HG02571 (cell line): ENCODE data around the gene CSTPP1.
"Not testable (repeated sequence)": the region's sequence is repeated elsewhere in the genome, so short reads cannot be mapped to it uniquely, and the experiment has no call there.

ENCODE experiments used
- ATAC-seq: cut with Tn5 transposase; IDR thresholded peaks from one replicate; pipeline ENCODE4 v1.9.1; 2021; ENCODE audit warnings: mild to moderate bottlenecking, moderate library complexity; ENCODE audit not compliant: unreplicated experiment

The CSTPP1 gene

GRCh38 chr11:47034091-47034490 lies 97.5 kb downstream of the CSTPP1 start:
- no peak for ATAC-seq

GRCh38 chr11:47035108-47035507 lies 98.5 kb downstream of the CSTPP1 start:
- ATAC-seq, result no peak

DNA sequence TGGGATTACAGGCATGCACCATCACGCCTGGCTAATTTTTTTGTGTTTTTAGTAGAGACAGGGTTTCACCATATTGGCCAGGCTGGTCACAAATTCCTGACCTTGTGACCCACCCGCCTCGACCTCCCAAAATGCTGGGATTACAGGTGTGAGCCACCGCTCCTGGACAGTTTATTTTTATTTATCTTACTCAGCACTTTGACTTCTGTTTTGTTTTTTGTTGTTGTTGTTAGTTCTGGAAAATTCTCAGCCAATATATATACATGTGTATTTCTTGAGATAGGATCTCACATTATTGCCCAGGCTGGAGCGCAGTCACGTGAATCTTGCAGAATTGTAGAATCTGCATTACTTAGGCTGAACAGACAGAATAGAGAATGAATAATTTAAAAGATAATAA lies 107.6 kb downstream of the CSTPP1 start:
- no peak for ATAC-seq

DNA sequence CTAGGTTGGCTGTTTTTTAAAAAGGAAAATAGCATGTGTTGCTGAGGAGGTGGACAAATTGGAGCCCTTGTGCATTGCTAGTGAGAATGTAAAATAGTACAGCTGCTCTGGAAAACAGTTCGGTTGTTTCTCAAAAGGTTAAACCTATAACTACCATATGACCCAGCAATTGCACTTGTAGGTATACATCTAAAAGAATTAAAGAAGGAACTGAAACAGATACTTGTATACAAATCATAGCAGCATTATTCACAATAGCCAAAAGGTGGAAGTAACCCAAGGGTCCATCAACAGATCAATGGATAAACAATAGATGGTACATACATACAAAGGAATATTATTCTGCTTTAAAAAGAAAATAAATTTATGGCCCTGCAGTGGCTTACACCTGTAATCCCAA lies 111.4 kb downstream of the CSTPP1 start:
- no peak for ATAC-seq

GRCh38 chr11:47050284-47050683 lies 113.7 kb downstream of the CSTPP1 start:
- ATAC-seq, result no peak

DNA sequence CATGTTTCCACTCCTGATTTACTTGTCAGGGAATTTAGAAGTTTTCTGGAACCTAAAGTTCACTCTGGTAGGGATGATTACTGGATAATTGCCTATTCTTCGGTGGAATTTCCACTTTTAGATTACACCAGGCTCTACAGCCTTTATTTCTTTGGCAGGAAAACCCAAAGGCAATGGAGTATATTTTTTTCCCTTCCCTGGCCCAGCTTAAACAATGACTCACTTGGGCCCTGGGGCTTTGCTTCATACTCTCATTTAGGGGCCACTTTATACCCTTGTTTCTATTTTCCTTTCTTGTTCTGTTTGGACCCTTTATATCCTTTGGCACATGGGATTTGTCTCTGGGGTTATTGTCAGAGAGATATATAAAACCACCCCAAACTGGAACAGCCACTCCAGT lies 114.7 kb downstream of the CSTPP1 start:
- ATAC-seq, result no peak

- ATAC-seq, result no peak
Observed at GRCh38 chr11:47052165-47052564, 115.6 kb downstream of the CSTPP1 start.

DNA sequence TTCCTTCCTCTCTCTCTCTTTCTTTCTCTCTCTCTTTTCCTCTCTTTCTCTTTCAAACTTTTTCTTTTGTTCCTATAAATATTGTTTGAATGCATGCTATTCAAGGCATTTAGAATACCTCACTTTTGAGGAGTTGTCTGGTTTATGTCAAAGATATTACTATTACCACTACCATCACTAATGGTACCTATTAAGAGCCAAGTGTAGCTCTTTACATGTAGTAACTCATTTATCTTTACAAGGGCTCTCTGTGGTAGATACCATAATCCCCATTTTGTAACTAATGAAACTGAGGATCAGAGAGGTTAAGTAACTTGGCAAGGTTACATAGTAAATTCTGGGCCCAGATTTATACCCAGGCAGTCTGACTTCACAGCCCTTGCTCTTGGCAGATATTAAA lies 116.0 kb downstream of the CSTPP1 start:
- ATAC-seq, result no peak

DNA sequence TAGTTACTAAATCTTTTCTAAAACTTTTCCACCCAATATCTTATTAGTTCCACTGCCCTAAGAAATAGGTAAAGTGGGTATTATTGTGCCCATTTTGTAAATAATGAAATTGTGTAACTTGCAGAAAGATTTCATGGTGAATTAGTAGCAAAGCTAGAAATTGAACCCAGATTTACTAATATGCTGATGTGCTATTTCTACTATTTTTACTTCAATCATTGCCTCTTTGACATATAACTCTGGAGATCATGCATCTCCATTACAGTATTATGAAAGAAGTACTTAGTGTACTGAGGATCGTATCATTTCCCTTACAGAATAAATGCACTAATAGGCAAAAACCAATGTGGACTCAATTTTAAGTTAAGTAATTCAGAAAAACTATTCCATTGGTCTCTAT lies 119.0 kb downstream of the CSTPP1 start:
- ATAC-seq, result no peak

GRCh38 chr11:47056261-47056915 lies 119.8 kb downstream of the CSTPP1 start:
- ATAC-seq, result no peak

DNA sequence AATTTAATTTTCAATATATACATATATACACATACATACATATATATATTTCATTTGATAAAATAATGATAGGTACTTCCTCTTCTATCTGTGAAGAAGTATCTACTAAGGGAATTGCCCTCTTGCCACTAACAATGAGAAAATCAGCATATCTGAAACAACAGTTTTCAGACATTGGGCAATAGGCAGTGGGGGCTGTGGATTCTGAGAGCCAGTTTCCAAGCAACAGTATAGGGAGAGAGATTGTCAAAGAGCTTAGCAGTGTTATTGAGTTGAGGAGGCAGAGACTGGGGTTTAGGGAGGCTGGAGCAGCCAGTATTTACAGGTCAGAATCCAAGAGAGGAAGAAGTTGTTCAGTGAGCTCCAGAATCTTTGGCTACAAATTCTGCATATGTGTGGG lies 120.8 kb downstream of the CSTPP1 start:
- no peak for ATAC-seq

- no peak for ATAC-seq
Observed at GRCh38 chr11:47060807-47061206, 124.2 kb downstream of the CSTPP1 start.

- no peak for ATAC-seq
Observed at GRCh38 chr11:47061429-47062178, 125.0 kb downstream of the CSTPP1 start.

GRCh38 chr11:47062736-47063135 lies 126.2 kb downstream of the CSTPP1 start:
- ATAC-seq, result no peak

GRCh38 chr11:47067401-47067800 lies 130.8 kb downstream of the CSTPP1 start:
- ATAC-seq, result no peak

DNA sequence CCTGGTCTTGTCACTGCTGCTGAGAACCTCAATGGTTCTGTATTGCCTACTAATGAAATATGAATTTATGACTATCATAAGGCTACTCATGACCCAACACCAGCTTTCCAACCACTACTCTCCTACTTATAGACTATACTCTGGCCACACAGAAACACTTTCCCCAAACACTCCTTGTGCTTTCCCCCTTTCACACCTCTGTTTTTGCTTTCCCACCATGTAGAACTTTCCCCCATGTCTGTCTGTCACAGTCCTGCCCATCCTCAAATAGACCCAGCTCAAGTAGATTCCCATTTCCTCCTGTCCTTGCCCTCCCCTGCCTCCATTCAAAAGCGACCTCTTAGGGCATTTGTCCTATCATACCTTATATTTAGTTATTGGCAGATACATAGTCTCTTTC lies 134.2 kb downstream of the CSTPP1 start:
- ATAC-seq, result no peak

DNA sequence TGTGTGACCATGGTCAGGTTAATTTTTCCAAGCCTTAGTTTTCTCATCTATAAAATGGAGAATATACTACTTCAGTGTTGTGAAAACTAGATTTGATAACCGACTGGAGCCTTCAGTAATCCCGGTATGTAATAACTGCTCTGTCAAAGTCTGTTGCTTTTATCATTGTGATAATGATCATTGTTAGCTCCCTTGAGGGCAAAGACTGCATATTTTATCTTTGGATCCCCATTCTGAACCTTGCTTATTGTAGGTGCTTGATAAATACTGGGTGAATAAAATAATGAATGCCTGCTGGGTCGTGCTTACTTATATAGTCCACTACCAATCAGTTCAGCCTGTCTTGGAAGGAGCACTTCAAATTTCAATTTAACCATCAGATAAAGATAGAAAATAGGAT lies 134.8 kb downstream of the CSTPP1 start:
- ATAC-seq, result no peak

DNA sequence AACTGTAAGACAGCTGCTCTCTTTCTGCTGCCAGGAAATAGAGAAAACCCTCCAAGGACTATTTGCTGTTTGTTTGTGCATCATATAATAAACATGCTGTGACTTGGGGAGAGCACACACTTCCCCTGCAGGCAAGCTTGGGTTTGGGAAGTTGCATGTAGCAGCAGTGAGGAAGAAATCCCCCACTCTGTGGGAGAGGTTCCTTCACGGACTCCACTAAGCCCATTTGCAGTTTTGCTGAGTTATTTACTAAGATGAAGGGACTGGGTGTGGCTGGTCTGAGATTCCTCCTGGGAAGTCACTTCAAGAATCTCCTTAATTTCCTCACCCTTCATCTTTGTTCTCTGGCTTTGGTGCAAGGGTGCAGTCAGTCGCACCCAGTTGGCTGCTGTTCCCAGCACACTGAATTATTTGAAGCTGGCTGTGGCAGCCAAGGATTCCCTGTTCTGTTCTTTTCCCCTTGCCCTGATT lies 135.3 kb downstream of the CSTPP1 start:
- ATAC-seq, result no peak

GRCh38 chr11:47078751-47079521 lies 142.4 kb downstream of the CSTPP1 start:
- no peak for ATAC-seq

DNA sequence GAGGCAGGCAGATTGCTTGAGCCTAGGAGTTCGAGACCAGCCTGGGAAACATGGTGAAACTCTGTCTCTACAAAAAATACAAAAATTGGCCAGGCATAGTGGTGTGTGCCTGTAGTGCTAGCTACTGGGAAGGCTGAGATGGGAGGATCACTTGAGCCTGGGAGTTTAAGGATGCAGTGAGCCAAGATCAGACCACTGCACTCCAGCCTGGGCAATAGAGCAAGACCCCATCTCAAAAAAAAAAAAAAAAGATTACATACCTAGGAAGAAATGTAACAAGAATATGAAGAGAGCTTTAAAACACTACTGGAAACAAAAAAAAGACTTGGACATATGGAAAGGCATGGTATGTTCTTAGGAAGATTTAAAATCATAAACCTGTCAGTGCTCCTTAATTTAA lies 144.2 kb downstream of the CSTPP1 start:
- ATAC-seq, result not testable (repeated sequence)

GRCh38 chr11:47083913-47084312 lies 147.4 kb downstream of the CSTPP1 start:
- ATAC-seq, result no peak

DNA sequence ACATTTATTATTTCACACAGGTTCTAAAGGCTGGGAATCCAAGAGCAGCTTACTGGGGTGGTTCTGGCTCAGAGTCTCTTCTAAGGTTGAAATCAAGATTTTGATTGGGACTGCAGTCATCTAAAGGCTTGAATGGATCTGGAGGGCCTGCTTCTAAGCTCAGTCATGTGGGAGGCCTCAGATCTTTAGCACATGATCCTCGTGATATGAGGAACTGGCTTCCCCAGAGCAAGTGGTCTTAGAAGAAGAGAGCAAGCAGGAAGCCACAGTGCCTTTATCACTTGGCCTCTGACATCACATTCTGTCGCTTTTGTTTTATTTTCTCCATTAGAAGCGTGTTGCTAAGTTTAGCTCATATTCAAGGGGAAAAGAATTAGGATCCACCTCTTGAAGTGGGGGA lies 151.2 kb downstream of the CSTPP1 start:
- ATAC-seq, result no peak
